HEK293 (cell line): ENCODE results near the gene CCER1.

Experiments used
- CTCF ChIA-PET: fragments of 350-600 bp; formaldehyde crosslinking; extraction: SDS; loops from one replicate; lab custom pipeline; 2021; ENCODE audit warnings: antibody characterized with exemption; lab: Yijun Ruan, JAX
- POLR2A ChIA-PET: fragments of 300-600 bp; formaldehyde crosslinking; extraction: SDS; loops from one replicate; lab custom pipeline; 2020; ENCODE audit warnings: antibody characterized with exemption, inconsistent platforms; lab: Yijun Ruan, JAX
- H3K27ac ChIP-seq: fragments of 200-500 bp; sonication (Bioruptor generic); 2 replicates; pipeline ENCODE4 v1.5.1; 2014; ENCODE audit warnings: low read depth, low read length, control low read depth, inconsistent platforms; ENCODE audit errors: extremely low read depth
- H3K36me3 ChIP-seq, 2 experiments: fragments of 200-500 bp in 1 of 2; sonication (Bioruptor generic) in 1 of 2; 1 replicate in 1 of 2; 2 replicates in 1 of 2; pipeline ENCODE4 v1.5.1; 2014 to 2017; ENCODE audit warnings: inconsistent platforms in 2 of 2, low read length in 2 of 2; ENCODE audit not compliant: control insufficient read depth in 2 of 2, insufficient read depth in 1 of 2
- H3K4me1 ChIP-seq: fragments of 200-500 bp; sonication (Bioruptor generic); 2 replicates; pipeline ENCODE4 v1.5.1; 2014; ENCODE audit warnings: mild to moderate bottlenecking, low read length, inconsistent platforms; ENCODE audit not compliant: control insufficient read depth, insufficient read depth
- H3K4me3 ChIP-seq: 2 replicates; pipeline ENCODE4 v1.5.1; 2011; ENCODE audit warnings: low read depth, mild to moderate bottlenecking, control low read depth, low read length, moderate library complexity
- H3K9me3 ChIP-seq: fragments of 200-500 bp; sonication (Bioruptor generic); 2 replicates; pipeline ENCODE4 v1.5.1; 2014; ENCODE audit warnings: low read depth, low read length, inconsistent platforms; ENCODE audit not compliant: control insufficient read depth, insufficient read depth
- PRDM2 ChIP-seq: fragments of 450-650 bp; formaldehyde crosslinking; IDR thresholded peaks from 2 replicates; pipeline ENCODE4 v1.5.1; 2016; ENCODE audit warnings: missing biosample characterization, missing genetic modification characterization, borderline replicate concordance
- SCRT2 ChIP-seq: fragments of 450-650 bp; formaldehyde crosslinking; IDR thresholded peaks from 2 replicates; pipeline ENCODE4 v1.5.1; 2016; ENCODE audit warnings: missing biosample characterization, missing genetic modification characterization
- YY2 ChIP-seq: fragments of 450-650 bp; formaldehyde crosslinking; IDR thresholded peaks from 2 replicates; pipeline ENCODE4 v1.5.1; 2016; ENCODE audit warnings: missing biosample characterization, missing genetic modification characterization
- ZFP37 ChIP-seq: fragments of 450-650 bp; formaldehyde crosslinking; IDR thresholded peaks from 2 replicates; pipeline ENCODE4 v1.5.1; 2016; ENCODE audit warnings: missing biosample characterization, missing genetic modification characterization
- ZFP41 ChIP-seq: fragments of 450-650 bp; formaldehyde crosslinking; IDR thresholded peaks from 2 replicates; pipeline ENCODE4 v1.5.1; 2016; ENCODE audit warnings: missing biosample characterization, missing genetic modification characterization, borderline replicate concordance
- ZNF138 ChIP-seq: fragments of 450-650 bp; formaldehyde crosslinking; IDR thresholded peaks from 2 replicates; pipeline ENCODE4 v1.5.1; 2016; ENCODE audit warnings: missing biosample characterization, missing genetic modification characterization, borderline replicate concordance
- ZNF335 ChIP-seq: fragments of 450-650 bp; formaldehyde crosslinking; conservative IDR thresholded peaks from 2 replicates; pipeline ENCODE4 v1.5.1; 2016; ENCODE audit warnings: missing biosample characterization, missing genetic modification characterization
- ZNF426 ChIP-seq: fragments of 450-650 bp; formaldehyde crosslinking; IDR thresholded peaks from 2 replicates; pipeline ENCODE4 v1.5.1; 2017; ENCODE audit warnings: missing biosample characterization, missing genetic modification characterization, mild to moderate bottlenecking, inconsistent platforms, moderate library complexity
- ZNF473 ChIP-seq: fragments of 450-650 bp; formaldehyde crosslinking; IDR thresholded peaks from 2 replicates; pipeline ENCODE4 v1.5.1; 2017; ENCODE audit warnings: missing biosample characterization, missing genetic modification characterization
- ZNF624 ChIP-seq: fragments of 450-650 bp; formaldehyde crosslinking; IDR thresholded peaks from 2 replicates; pipeline ENCODE4 v1.5.1; 2017; ENCODE audit warnings: missing biosample characterization, missing genetic modification characterization
- ZNF701 ChIP-seq: fragments of 450-650 bp; formaldehyde crosslinking; IDR thresholded peaks from 2 replicates; pipeline ENCODE4 v1.5.1; 2016; ENCODE audit warnings: missing biosample characterization, missing genetic modification characterization
- ZNF704 ChIP-seq: fragments of 450-650 bp; formaldehyde crosslinking; IDR thresholded peaks from 2 replicates; pipeline ENCODE4 v1.5.1; 2016; ENCODE audit warnings: missing biosample characterization, missing genetic modification characterization
- ZSCAN16 ChIP-seq: fragments of 450-650 bp; formaldehyde crosslinking; IDR thresholded peaks from 2 replicates; pipeline ENCODE4 v1.5.1; 2016; ENCODE audit warnings: missing biosample characterization, missing genetic modification characterization
- TF ChIP-seq, protein P1 (sequence below): fragments of 450-650 bp; formaldehyde crosslinking; IDR thresholded peaks from 2 replicates; pipeline ENCODE4 v1.5.0; 2017; ENCODE audit warnings: missing biosample characterization, missing genetic modification characterization, borderline replicate concordance

Gene CCER1

DNA sequence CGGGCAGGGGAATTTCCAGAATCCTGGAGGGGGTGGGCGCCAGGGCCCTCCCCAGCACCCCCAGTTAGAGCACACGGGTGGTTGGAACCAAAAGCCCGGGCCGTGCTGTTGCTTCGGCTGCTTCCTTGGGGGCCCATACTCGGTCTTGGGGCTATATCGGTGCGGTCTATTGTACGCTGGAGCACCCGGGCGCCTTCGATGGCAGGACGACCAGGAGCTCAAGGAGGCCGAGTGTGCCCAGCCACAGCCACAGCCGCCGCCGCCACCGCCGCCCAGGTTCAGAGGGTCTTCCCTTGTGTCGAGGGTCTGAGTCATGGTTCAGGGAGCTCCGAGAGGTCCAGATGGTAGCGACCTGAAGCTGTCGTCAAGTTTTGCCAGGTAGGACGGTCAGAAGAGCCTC lies 548 bp downstream of the CCER1 start (continued):
- TF ChIP-seq ZNF701 (tag by site-specific recombination) (no peak), ZFP37 (tag by site-specific recombination) (no peak)

- no peak overlapping the region for H3K4me3 ChIP-seq
- CTCF ChIA-PET = interaction anchor here (0.7 kb wide), 1 partner anchor 25 kb away, joined by 3 read pairs; no protein-coding TSS in a partner anchor
- TF ChIP-seq ZSCAN16 (no peak), SCRT2 (no peak), ZNF138 (tag by site-specific recombination) (no peak)
- no peak overlapping the region for H3K27ac ChIP-seq
- POLR2A ChIA-PET = no interaction called here
- H3K4me1 ChIP-seq = no peaks in the 10 kb centered on the region
- H3K36me3 ChIP-seq = no peaks in the 10 kb centered on the region
- no peaks in the 10 kb centered on the region for H3K9me3 ChIP-seq
These were observed 987 bp downstream of the CCER1 start for GRCh38 chr12:90953956-90954421.

DNA sequence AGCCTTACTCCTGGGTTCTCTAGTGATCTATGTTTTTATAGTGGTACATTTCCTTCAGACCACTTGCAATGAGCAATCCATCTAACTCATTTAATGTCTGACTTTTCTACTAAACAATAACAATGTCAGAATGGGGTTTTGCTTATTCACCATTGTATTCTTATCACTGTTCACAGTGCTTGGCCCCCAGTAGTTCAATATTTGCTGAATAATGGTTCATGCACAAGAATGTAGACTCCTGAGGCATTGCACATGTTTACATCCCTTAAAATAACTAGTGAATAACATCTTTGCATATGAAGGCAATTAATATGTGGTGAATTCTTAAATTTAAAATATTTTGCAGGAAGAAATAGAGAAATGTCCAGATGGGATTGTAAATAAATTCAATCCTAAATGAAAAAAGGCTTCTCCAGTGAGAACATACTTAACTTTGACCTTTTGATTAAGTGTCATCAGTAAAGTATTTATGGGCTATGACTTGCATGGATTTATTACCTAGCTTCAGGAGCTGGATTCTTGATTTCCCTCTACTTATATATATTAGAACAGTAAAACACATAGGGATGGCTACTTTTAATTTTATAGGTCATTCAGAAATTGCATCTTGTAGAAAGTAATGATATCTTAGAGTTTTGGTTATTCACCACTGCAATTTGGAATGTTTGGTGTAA lies 3.4 kb downstream of the CCER1 start:
- no peak overlapping the region for H3K4me3 ChIP-seq
- no peaks in the 10 kb centered on the region for H3K4me1 ChIP-seq
- TF ChIP-seq PRDM2 (tag by site-specific recombination) = no peak
- no peak for TF ChIP-seq ZNF473 (tag by site-specific recombination)
- no peak for TF ChIP-seq YY2 (tag by site-specific recombination)
- TF ChIP-seq ZNF426 = no peak
- TF ChIP-seq, protein P1, sequence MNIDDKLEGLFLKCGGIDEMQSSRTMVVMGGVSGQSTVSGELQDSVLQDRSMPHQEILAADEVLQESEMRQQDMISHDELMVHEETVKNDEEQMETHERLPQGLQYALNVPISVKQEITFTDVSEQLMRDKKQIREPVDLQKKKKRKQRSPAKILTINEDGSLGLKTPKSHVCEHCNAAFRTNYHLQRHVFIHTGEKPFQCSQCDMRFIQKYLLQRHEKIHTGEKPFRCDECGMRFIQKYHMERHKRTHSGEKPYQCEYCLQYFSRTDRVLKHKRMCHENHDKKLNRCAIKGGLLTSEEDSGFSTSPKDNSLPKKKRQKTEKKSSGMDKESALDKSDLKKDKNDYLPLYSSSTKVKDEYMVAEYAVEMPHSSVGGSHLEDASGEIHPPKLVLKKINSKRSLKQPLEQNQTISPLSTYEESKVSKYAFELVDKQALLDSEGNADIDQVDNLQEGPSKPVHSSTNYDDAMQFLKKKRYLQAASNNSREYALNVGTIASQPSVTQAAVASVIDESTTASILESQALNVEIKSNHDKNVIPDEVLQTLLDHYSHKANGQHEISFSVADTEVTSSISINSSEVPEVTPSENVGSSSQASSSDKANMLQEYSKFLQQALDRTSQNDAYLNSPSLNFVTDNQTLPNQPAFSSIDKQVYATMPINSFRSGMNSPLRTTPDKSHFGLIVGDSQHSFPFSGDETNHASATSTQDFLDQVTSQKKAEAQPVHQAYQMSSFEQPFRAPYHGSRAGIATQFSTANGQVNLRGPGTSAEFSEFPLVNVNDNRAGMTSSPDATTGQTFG = no peak
- no peak for TF ChIP-seq ZFP41
- no peak for TF ChIP-seq ZNF704 (tag by site-specific recombination)
- TF ChIP-seq ZNF624 (tag by site-specific recombination) = no peak
- TF ChIP-seq ZNF335 = no peak
- no peaks in the 10 kb centered on the region for H3K9me3 ChIP-seq
- no peak overlapping the region for H3K27ac ChIP-seq
- ChIA-PET CTCF (interaction anchor here (0.8 to 1.2 kb wide), 2 partner anchors 11 to 1409 kb away, joined by 3 read pairs; no protein-coding TSS in a partner anchor), POLR2A (no interaction called here)
- H3K36me3 ChIP-seq = no peaks in the 10 kb centered on the region
